Erythroblast (primary cell): ENCODE results near the gene HSPA14.

Source experiments
- DNase-seq, 2 experiments: peaks; one replicate each; lab custom pipeline; 2025; lab: John Stamatoyannopoulos, UW
- GATA1 ChIP-seq: IDR thresholded peaks from 2 replicates; pipeline ENCODE4 v1.6.1; 2011; ENCODE audit warnings: low read depth, mild to moderate bottlenecking, control low read depth, low read length, moderate library complexity
- POLR2A ChIP-seq: IDR thresholded peaks from 2 replicates; pipeline ENCODE4 v1.6.1; 2011; ENCODE audit warnings: mild to moderate bottlenecking, low read length

Gene HSPA14

GRCh38 chr10:14821635-14822375 lies 16.3 kb upstream of the HSPA14 start:
- DNase-seq = no peak
- TF ChIP-seq GATA1 = no peak
- TF ChIP-seq POLR2A = no peak

DNA sequence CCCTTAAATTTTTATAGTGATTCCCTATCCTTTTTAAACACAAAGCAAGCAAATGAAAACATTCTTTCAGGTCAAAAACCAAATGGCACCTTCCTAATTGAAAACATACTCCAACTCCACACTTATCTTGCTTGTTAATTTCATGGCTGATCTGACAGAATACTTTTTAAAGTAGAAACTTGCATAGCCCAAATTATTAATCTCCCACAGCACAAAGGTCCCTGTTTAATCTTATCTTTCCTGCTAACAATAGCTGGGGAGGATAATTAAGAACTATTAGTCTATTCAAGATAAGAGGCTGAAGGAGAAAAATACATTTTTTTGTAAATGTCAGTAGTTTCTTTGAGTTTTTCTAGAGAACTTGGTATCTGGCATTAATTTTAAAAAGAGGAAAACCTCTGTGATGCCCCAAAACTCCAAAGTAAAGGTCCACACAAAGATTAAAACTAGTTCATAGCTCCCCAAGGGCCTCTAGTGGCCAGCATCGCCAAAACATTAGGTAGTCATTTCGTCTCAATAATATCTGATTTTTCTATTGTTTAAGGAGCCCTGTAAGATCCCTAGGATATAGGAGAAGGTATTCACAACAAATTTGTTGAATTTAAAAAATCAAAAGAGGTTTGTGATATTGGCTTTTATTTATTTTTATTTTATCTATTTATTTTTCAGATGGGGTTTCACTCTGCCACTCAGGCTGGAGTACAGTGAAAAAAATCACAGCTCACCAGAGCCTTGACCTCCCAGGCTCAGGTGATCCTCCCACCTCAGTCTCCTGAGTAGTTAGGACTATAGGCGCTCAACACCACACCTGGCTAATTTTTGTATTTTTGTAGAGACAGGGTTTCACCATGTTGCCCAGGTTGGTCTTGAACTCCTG lies 15.0 kb upstream of the HSPA14 start:
- TF ChIP-seq GATA1 = no peak
- no peak for TF ChIP-seq POLR2A
- DNase-seq = peak; percentile 23 to 25

DNA sequence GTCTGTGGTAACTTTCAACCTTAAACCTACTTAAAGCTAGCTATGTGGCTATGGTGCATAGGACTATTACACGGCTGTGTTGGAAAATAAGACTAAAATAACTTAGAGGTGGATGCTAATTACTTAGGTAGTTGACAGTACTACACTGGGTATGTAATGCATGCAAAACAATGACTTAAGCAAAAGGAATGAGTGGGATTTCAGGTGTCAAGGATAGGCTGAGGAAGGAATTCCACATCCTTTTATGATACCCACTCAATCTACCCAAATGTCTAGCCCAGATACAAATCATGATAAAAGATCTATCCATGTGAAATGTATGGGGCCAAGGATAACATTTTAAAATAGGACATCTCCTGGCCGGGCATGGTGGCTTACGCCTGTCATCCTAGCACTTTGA lies 14.1 kb upstream of the HSPA14 start:
- TF ChIP-seq GATA1 = no peak
- no peak for TF ChIP-seq POLR2A

GRCh38 chr10:14826076-14826829 lies 11.9 kb upstream of the HSPA14 start:
- no peak for DNase-seq
- TF ChIP-seq GATA1 = no peak
- TF ChIP-seq POLR2A = no peak

More for the DNA sequence above, 14.1 kb upstream of the HSPA14 start:
- no peak for DNase-seq

- no peak for TF ChIP-seq POLR2A
- no peak for TF ChIP-seq GATA1
- DNase-seq = no peak
Measured at GRCh38 chr10:14833106-14833505, 5.0 kb upstream of the HSPA14 start.

DNA sequence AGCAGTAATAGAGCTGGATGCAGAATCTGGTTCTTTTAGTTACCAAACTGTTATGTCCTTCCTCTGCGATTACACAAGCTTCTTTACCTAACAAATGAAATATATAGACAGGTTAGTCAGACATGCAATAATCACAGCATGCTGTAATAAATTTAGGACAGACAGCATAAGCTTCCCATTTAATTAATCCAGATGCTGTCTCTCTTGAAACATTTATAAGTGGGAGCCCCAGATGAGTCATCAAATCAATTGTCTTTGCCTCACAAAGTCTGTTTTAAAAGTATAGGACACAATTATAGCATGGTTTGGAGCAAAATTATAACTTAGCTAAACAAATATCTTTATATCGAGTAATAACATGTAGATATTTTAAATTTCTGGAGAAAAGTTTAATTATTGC lies 1.9 kb upstream of the HSPA14 start:
- DNase-seq = no peak
- no peak for TF ChIP-seq GATA1
- no peak for TF ChIP-seq POLR2A

DNA sequence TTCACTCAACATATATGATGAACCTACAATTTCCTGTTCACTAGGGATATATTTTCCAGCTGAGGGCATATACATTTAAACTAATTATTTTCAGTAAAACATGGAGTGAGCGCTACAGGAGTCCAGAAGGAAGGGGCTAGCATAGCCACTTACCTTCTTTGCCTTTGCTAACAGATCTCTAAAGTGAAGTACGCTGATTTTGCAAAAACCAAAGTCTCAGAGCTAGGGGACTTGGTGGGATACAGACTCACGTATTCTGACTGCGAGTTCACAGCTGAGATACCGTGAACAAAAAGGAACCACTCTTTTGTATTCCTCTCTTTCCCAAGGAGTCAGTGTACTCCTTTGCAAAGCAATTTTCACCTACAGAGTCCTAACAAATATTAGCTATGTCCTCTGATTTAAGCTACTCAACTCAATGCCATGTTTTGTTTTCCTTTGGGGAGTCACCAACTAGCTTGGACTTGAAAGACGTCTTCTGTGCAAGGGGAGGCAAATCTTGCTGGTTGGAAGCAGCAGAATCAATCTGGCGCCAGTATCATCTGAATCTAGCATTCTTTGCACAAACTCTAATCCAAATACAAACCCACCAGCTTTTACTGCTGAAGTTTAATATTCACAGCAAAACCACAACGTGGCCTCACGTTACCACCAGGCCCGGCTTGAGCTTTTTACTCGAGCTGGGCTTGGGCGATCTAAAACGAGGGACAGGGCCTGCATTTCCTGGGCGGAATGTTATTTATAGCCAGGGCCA lies 926 bp upstream of the HSPA14 start:
- peak in 1 of 2 experiments; percentile 39 for DNase-seq
- TF ChIP-seq GATA1 (no peak), POLR2A (no peak)

DNA sequence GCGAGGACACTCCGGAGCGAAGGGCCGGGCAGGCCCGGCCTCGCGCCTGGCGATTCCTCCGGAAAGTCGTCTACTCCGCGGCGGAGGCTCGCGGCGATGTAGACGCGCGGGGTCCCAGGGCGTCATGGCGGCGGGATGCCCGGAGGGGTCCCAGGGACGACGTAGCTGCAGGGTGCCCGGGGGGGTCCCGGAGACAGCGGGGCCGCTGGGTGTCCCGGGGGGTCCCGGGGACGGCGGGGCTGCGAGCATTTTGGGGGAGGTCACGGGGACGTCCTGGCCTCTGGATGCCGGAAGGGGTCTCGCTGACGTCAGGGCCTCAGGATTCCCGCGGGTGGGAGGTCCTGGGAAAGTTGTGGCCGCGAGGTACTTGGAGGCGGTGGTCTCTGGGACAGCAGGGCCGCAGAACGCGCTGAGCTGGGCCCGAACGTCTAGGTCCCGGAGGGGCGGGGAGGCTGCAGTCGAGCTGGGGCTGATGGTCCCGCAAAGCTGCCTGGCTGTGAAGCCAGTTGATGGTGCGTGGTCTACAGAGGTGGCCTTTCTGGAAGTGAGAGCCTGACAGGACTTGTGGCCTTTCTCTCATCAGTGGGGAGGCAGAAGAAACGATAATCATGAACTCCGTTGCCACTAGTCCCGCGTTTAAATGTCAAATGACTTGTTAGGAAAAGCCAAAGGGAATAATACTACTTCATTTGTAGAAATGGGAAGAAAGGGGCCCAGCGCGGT lies 637 bp downstream of the HSPA14 start:
- peak; percentile 56 to 69 for DNase-seq

DNA sequence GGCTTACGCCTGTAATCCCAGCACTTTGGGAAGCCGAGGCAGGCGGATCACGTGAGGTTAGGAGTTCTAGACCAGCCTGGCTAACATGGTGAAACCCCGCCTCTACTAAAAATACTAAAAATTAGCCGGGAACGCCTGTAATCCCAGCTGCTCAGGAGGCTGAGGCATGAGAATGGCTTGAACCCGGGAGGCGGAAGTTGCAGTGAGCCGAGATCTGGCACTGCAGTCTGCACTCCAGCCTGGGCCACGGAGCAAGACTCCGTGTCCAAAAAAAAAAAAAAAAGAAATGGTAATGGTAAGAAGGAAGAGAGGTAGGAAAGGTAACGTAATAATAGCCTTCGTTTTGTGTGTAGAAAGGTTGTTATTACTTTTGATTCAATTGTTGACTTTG lies 1.2 kb downstream of the HSPA14 start:
- peak; percentile 38 to 51 for DNase-seq
- TF ChIP-seq POLR2A (no peak), GATA1 (no peak)

More for the DNA sequence above, 637 bp downstream of the HSPA14 start:
- TF ChIP-seq GATA1 (no peak), POLR2A (no peak)

DNA sequence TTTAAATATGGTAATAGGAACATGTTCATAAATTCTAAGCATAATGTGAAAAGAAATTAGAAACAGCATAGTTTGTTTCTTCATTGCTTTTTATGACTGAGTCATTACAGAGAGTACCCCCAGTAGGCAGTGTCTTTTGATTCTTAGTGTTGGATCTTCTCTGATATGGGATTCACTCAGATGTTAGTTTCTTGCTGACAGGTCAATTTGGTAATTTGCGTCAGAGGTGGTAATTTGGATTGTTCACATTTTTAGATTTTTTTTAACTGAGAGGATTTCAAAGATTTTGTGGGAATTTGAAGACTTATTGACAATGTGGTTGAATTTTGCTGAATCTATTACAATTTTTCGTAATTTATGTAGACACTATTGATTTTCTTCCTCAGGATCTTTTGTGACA lies 2.1 kb downstream of the HSPA14 start:
- TF ChIP-seq GATA1 (no peak), POLR2A (no peak)

GRCh38 chr10:14843327-14843988 lies 5.4 kb downstream of the HSPA14 start:
- no peak for DNase-seq
- TF ChIP-seq GATA1 (no peak), POLR2A (no peak)

More for the DNA sequence above, 2.1 kb downstream of the HSPA14 start:
- DNase-seq = no peak

- TF ChIP-seq GATA1 (no peak), POLR2A (no peak)
Measured at GRCh38 chr10:14844948-14845347, 6.8 kb downstream of the HSPA14 start.

GRCh38 chr10:14852236-14852635 lies 14.1 kb downstream of the HSPA14 start:
- no peak for TF ChIP-seq POLR2A
- TF ChIP-seq GATA1 = no peak
- peak in 1 of 2 experiments; percentile 8 for DNase-seq

More at GRCh38 chr10:14844948-14845347, 6.8 kb downstream of the HSPA14 start:
- DNase-seq = no peak
